Measurements from ENCODE around the gene LPP.

Gene LPP

DNA sequence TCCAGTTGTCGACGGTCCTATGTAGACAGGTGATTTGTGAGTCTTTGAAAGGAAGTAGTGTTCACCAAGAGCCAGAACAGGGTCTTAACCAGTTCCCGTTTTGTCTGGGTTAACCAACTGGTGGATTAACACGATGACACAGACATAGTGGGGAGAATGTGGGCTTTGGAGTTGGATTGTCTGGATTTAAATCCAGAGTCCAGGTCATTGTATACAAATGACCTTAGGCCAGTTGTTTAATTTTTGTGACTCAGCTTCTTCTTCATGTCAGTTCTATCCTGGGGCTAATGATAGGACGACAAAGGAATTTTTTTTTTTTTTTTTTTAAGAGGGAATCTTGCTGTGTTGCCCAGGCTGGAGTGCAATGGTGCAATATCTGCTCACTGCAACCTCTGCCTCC is 126.7 kb downstream of the LPP start:
- no peak for DNase-seq

DNA sequence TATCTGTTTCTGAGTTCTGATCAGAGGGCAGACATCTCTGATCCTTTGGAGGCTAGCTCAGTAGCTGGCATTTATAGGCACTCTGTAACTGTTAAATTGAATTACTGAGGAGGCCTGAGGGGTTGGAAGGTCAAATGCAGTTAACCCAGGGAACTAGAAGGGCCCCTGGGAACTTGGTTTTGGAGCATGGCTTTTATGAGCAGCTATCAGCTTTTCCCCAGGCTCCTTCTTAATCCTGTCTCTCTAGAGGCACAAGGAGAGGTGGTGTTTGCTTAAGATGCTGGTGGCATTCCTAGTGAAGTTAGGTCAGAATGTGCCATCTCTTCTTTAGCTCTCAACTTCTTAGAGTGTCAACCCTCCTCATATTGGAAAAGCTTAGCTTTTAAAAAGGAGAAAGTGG is 128.9 kb downstream of the LPP start:
- no peak for DNase-seq

DNA sequence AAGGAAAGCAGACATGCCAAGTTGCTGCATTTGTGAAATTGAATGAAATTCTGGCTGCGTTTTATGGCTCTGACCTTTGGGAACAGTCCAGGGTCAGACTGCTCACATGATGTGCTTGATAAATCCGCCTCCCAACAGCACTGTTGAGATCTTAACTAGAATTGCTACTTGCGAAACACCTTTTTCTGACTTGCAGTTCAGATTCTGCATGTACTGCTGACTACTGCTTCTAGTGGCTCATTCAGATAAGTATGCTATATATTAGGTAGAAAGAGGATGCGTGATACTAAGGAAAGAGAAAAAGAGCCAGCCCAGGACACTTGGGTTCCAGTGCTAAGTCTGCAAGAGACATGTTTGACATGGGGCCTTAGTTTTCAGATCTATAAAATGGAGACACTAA is 129.4 kb downstream of the LPP start:
- no peak for DNase-seq

- DNase-seq = no peak
These were observed 130.7 kb downstream of the LPP start for GRCh38 chr3:188284455-188285212.

DNA sequence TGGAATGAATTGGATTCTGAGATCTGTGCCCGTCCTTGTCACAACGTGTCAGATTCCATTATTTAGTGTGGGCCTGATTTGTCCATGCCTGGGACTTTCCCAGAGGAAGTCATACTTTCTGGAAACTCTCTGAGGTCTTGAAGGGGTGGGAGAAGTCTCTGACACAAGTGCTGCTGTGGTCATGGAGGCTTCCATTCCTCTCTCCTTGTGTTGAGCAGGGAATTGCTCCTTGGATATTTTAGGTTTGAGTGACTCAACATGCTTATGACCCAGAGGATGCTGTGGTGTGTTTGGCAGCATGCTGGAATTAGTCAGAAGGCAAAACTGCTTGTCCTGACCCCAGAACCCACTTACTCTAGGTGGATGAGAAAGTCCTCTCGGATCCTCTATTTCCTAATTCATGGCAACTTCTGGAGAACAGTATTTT is 132.1 kb downstream of the LPP start:
- no peak for DNase-seq

- DNase-seq = no peak
These were observed 133.4 kb downstream of the LPP start for GRCh38 chr3:188287339-188287738.

DNA sequence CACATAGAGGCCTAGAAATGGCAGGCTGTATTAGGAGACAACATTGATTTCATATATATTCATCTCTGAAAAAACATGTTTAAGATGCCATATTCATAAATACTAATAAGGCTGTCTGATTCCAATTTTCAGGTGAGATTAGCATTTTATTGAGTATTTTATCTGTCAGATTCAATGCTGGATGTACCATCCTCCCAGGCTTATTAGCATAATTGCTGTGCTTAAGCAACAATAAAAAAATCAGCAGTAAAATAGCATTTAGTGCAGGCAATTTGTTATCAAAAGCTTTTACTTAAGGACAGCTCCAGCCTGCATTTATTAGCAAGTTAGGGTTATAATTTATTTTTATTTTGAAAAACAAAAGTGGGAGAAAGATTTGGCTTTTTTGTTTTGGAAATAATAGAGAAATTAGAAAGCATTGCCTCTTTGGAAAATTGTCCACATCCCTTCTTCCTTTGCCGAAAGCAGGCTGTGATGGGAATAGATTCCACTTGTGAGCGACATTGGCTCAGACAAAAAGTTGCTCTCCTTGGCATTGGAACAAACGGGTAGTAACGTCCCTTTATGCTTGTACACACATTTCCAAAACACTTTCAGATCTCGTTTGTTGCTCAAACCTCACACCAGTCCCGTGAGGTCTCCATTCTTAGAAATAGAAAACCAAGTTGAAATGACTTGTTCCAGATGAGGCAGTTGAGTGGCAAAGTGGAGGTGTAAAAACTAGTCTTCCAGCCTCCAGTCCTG is 134.0 kb downstream of the LPP start:
- no peak for DNase-seq

- no peak for DNase-seq
These were observed 138.3 kb downstream of the LPP start for GRCh38 chr3:188292251-188292650.

- no peak for DNase-seq
These were observed 138.9 kb downstream of the LPP start for GRCh38 chr3:188292827-188293226.

DNA sequence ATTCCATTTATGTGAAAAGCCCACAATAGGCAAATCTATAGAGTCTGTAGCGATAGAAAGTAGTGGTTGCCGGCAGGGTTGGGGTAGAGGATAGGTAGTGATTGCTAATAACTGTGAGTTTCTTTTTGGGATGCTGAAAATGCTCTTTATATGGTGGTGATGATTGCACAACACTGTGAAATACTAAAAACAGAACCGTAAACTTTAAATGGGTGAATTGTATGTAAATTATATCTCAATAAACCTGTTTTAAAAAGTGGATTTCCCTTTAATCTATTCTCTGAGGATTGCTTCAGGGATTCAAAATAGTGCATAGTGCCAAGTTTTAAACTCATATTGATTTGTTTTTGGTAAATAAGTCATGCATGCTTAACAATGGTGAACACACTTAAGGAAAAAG is 140.2 kb downstream of the LPP start:
- DNase-seq = no peak

GRCh38 chr3:188294823-188295487 is 141.0 kb downstream of the LPP start:
- peak; percentile 26 to 73 for DNase-seq

- DNase-seq = no peak
These were observed 141.9 kb downstream of the LPP start for GRCh38 chr3:188295876-188296275.

- DNase-seq = no peak
These were observed 143.0 kb downstream of the LPP start for GRCh38 chr3:188296761-188297612.

DNA sequence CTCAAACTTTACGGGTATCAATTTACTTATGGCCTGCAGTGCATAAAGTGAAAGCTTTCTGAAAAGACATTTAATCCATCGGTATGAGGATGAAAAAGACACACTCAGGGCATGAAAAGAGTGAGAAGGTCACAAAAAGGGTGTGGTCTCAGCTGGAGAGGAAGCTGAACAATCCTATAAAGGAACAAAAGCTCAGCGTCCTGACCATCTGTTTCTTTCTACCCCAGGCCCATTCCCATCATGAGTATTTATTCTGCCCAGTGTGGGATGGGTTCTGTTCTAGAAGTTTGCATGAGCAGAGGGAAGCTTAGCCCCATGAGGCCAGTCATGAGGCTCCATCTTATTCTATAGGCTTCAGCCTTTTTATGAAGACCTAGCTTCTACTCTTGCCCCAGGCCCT is 144.6 kb downstream of the LPP start:
- DNase-seq = peak; percentile 31

GRCh38 chr3:188299068-188299467 is 145.1 kb downstream of the LPP start:
- no peak for DNase-seq

- no peak for DNase-seq
These were observed 145.8 kb downstream of the LPP start for GRCh38 chr3:188299708-188300107.

- no peak for DNase-seq
These were observed 147.2 kb downstream of the LPP start for GRCh38 chr3:188301147-188301546.

- no peak for DNase-seq
These were observed 149.4 kb downstream of the LPP start for GRCh38 chr3:188303286-188303799.

DNA sequence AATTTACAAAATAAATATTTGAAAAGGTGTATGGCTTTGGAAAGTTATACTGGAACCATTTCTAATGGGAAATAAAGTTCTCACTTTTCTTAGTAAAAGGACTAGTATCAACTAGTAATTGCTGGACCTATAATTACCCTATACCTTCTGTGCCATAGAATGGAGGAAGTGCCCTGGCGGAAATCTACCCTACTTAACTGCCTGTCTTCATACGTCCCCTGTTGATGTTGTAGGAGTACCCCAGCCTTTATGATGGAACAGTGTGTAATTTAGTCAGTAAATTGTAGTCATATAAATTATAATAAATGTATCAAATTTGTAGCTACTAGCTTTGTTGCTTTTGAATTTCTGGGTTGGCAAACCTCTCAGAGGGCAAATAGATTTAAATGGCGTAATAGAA is 149.9 kb downstream of the LPP start:
- peak; percentile 21 to 73 for DNase-seq

DNA sequence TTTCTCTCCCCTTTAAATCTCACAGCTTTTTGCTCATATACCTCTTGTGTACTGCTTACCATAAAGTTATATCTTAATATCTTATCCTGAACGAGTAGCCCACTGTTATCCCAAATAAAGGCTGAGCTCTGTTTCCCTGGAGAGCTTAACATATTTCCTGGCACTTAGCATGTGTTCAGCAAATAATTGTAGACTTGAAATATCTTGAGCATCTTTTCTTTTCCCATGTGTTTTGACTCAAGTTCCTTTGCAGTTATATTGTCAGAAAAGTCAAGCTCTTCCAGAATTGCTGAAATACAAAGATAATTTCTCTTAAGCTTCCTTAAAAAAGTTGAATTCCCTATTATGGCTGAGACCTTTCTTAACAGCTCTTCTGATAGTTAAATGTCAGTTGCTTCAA is 150.5 kb downstream of the LPP start:
- no peak for DNase-seq

GRCh38 chr3:188305220-188305619 is 151.3 kb downstream of the LPP start:
- peak in 1 of 2 experiments; percentile 51 for DNase-seq

DNA sequence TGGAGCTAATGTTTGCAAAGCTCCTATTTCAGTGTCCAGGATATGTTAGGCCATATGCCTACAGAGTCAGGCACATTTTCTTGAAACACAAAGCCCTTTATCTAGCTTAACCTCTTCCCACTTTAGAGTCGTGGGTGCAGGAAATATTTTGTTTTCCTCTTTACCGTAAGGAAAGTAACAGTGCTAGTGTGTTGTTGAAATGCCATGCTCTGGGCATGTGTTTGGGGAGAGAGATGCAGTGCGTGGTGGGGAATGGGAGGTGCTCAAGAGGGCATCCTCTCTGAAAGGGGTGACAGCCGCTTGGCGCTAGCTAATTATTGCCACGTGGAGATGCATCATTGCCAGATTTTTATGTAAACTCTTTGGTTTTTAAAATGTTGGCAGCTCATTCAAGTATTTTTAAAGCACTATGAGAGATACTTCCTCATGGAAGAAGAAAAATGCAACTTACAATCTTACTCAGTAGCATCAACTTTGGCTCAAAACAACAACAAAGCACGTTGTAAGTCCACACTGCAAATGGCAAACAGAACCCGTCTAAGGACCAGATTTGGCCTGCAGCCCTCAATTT is 152.6 kb downstream of the LPP start:
- DNase-seq = no peak

Data from NCI-H2081 (cell line).